Measurements from ENCODE around the gene TPGS1. TPM values are rescaled to one million over a fixed set of nuclear protein-coding genes. Genes with fewer than 3 reads are reported as not detected.

The TPGS1 gene
- total RNA-seq, 1 donor from 2014 or later: 89.2 TPM

GRCh38 chr19:492091-492531 lies 15.2 kb upstream of the TPGS1 start:
- H3K27ac ChIP-seq: no peak overlapping the region
- DNase-seq (ENCODE audit: low spot score in 2 of 2): no peak
- no peaks in the 10 kb centered on the region for H3K27me3 ChIP-seq
- H3K4me3 ChIP-seq: no peak overlapping the region
- no peaks in the 10 kb centered on the region for H3K36me3 ChIP-seq
- H3K9me3 ChIP-seq: no peaks in the 10 kb centered on the region
- no peak for TF ChIP-seq CTCF (IDR thresholded peaks at IDR 0.05)
- intact Hi-C loops (cut with DNase I): no loop called here
- H3K4me1 ChIP-seq: peaks cover 0 to 4% of the 10 kb centered on the region in 2 donors

GRCh38 chr19:493391-494170 lies 13.7 kb upstream of the TPGS1 start:
- Histone ChIP-seq H3K9me3 (no peaks in the 10 kb centered on the region), H3K27ac (no peak overlapping the region), H3K4me1 (peaks cover 0 to 8% of the 10 kb centered on the region in 2 donors), H3K36me3 (no peaks in the 10 kb centered on the region), H3K27me3 (peaks cover 13% of the 10 kb centered on the region), H3K4me3 (no peak overlapping the region)
- DNase-seq (ENCODE audit: low spot score in 2 of 2): no peak
- intact Hi-C loops (cut with DNase I): no loop called here
- TF ChIP-seq CTCF (IDR thresholded peaks at IDR 0.05): no peak

DNA sequence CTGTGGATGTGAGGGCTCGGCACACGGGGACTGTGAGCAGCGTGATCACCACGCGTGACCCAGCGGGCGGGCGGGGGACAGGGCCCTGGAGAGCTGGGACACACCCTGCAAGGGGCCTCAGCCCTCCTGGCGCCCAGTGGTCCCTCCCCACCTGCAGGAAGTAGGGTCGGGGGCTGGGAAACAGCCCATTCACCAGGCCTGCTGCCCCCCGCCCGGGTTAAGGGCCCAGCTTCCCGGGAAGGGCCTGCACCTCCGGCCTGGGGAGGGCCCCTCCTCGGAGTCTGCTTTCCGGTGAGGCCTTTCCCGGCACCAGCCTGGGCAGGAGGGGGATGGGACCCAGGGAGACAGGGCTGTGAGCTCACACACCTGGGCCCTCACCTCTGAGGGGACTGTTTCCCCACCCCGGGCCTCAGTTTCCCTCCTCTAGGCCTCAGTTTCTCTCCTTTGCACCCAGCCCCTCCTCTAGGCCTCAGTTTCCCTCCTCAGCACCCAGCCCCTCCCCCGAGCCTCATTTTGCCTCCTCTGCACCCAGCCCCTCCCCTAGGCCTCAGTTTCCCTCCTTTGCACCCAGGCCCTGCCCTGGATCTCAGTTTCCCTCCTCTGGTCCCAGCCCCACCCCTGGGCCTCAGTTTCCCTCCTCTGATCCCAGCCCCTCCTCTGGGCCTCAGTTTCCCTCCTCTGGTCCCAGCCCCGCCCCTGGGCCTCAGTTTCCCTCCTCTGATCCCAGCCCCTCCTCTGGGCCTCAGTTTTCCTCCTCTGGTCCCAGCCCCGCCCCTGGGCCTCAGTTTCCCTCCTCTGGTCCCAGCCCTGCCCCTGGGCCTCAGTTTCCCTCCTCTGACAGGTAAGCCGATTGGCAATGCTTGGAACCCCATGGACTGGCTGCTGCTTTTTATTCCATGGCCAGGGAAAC lies 12.9 kb upstream of the TPGS1 start:
- Histone ChIP-seq H3K27me3 (peaks cover 17% of the 10 kb centered on the region), H3K4me3 (no peak overlapping the region), H3K36me3 (no peaks in the 10 kb centered on the region), H3K4me1 (peaks cover 0 to 8% of the 10 kb centered on the region in 2 donors), H3K9me3 (no peaks in the 10 kb centered on the region), H3K27ac (no peak overlapping the region)
- no peak for DNase-seq (ENCODE audit: low spot score in 2 of 2)
- intact Hi-C loops (cut with DNase I): no loop called here
- no peak for TF ChIP-seq CTCF (IDR thresholded peaks at IDR 0.05)

- no peak overlapping the region for H3K27ac ChIP-seq
- H3K27me3 ChIP-seq: peaks cover 17% of the 10 kb centered on the region
- intact Hi-C loops (cut with DNase I): no loop called here
- no peak overlapping the region for H3K4me3 ChIP-seq
- H3K36me3 ChIP-seq: no peaks in the 10 kb centered on the region
- TF ChIP-seq CTCF (IDR thresholded peaks at IDR 0.05): no peak
- H3K9me3 ChIP-seq: no peaks in the 10 kb centered on the region
- peaks cover 0 to 4% of the 10 kb centered on the region in 2 donors for H3K4me1 ChIP-seq
- DNase-seq (ENCODE audit: low spot score in 2 of 2): no peak
These were observed 12.3 kb upstream of the TPGS1 start for GRCh38 chr19:495081-495401.

GRCh38 chr19:495402-496111 lies 11.7 kb upstream of the TPGS1 start:
- peak; percentile 23 to 62 (median 59) for TF ChIP-seq CTCF (IDR thresholded peaks at IDR 0.05)
- Histone ChIP-seq H3K36me3 (no peaks in the 10 kb centered on the region), H3K4me3 (no peak overlapping the region), H3K4me1 (peaks cover 0 to 4% of the 10 kb centered on the region in 2 donors), H3K27ac (no peak overlapping the region), H3K27me3 (peaks cover 17% of the 10 kb centered on the region), H3K9me3 (no peaks in the 10 kb centered on the region)
- intact Hi-C loops (cut with DNase I): no loop called here
- DNase-seq (ENCODE audit: low spot score in 2 of 2): no peak

Data from ascending aorta (tissue), 2 donors.